ENCODE results near the gene NUDT3.
A peak's percentile ranks its signal among the peaks of the same experiment; 100 is the strongest.
"Not testable (repeated sequence)": the region's sequence is repeated elsewhere in the genome, so short reads cannot be mapped to it uniquely, and the experiment has no call there.

NUDT3 gene

GRCh38 chr6:34393191-34393965 is 909 bp upstream of the NUDT3 start:
- DNase-seq (ENCODE audit: low spot score): no peak

- peak; percentile 43 for DNase-seq (ENCODE audit: low spot score)
Observed at GRCh38 chr6:34391786-34392496, 528 bp downstream of the NUDT3 start.

DNA sequence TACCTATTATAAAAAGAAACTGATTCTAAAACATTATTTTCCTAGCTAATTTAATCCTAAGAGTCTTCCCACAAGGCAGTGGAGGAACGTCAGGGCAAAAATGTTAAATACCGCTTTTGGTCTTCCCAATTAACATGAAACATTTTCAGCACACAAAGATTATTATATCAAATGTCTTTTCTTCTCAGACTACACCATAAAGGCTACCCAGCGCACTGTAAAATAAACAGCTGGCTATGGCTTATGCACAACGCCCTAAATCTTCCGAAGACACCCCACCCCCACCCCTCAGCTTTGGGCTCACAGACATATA is 1.0 kb downstream of the NUDT3 start:
- no peak for DNase-seq (ENCODE audit: low spot score)

DNA sequence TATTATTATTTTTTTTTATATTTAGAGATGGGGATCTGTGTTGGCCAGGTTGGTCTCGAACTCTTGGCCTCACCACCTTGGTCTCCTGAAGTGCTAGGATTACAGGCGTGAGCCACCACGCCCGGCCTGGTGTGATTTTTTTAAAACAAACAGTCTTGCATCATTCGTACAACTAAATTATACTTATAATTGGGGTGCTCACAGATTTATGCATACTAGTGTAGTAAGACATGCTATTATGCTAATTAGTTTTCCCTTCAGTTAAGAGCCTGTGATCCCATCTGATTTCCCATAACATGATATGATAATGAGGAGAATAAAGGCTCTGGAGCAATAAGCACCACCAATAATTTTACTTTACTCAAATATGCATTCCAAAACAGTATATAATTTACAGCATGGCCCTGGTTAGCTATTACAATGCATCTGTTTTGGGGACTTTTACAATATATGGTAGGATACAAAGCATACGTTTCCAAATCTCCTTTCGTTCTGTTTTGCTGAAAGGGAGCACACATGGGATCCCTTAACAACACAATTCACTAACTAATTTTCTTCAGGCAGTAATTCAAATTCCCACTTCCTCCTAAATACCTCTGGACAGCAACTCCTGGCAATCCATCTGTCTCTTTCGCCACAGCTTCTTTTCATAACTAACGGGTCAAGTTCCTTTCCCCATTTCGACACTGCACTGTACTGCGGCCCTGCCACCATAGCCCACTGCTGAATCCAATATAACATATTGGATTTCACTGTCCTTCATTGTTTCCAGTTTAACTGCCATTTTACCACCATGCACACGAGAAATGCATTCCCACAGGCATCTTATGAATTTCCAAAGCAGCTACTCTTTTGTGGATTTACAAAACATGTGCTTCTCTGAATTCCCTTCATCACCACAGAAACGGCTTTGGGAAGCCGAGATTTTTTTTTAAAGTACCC is 1.7 kb downstream of the NUDT3 start:
- DNase-seq (ENCODE audit: low spot score): peak; percentile 15

- no peak for DNase-seq (ENCODE audit: low spot score)
Observed at GRCh38 chr6:34389034-34389433, 3.4 kb downstream of the NUDT3 start.

DNA sequence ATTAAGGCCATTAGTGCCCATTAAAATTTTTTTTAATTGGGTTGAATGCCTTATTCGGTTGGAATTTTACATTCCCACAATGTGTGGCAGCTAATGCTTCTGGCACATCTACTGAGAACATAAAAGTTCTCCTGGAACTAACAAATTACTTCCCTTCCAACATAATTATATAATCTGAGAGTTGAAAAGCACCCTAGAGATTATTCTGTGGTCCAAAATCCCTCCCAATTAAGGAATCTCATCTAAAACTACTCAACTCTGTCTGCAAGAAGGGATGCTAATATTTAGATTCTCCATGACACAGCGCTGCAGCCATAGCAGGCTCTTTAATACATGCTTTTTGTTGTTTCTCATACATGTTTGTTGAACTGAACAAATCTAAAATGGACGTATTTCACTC is 4.0 kb downstream of the NUDT3 start:
- DNase-seq (ENCODE audit: low spot score): no peak

- no peak for DNase-seq (ENCODE audit: low spot score)
Observed at GRCh38 chr6:34386316-34387137, 5.9 kb downstream of the NUDT3 start.

DNA sequence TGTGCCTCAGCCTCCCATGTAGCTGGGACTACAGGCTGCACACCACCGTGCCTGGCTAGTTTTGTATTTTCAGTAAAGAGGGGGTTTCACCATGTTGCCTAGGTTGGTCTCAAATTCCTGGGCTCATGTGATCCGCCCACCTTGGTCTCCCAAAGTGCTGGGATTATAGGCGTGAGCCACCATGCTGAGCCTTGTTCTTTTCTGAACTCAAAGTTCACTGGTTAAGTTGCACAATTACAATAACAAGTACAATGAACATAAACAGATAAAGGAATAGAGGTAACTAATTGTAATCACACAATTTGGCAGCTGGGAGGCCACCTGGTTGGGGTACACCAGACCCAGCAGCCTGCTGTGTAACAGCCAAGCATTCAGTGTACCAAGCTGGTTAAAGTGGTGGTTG is 6.7 kb downstream of the NUDT3 start:
- no peak for DNase-seq (ENCODE audit: low spot score)

DNA sequence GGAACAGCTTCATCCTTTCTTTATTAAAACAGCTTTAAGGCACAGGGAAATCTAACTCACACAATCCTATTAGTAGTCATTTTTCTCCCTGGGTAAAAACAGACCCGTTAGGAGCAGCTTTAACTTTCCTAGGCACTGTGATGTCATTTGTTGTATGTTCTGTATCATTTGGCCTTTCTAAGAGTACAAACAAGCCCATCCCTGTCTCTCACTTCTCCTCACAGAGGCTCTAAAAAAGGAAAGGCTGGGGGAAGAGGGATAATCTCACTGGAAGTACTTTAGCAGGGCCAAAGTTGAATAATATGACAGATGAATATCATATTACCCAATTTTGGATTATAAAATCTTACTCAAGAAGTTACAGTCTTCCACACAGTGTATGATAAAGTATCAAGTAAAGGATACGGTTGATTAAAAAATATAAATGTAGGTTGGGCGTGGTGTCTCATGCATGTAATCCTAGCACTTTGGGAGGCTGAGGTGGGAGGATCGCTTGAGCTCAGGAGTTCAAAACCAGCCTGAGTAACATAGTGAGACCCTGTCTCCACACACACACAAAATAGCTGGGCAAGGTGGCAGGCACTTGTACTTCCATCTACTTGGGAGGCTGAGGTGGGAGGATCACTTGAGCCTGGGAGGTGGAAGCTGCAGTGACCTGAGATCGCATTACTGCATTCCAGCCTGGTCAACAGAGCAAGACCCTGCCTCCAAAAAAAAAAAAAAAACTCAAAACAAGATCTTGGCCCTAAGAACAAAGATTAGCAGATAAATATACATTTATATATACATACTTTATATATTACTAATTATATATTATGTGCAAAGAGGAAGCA is 7.9 kb downstream of the NUDT3 start:
- no peak for DNase-seq (ENCODE audit: low spot score)

- no peak for DNase-seq (ENCODE audit: low spot score)
Observed at GRCh38 chr6:34383656-34384320, 8.7 kb downstream of the NUDT3 start.

GRCh38 chr6:34383161-34383631 is 9.3 kb downstream of the NUDT3 start:
- DNase-seq (ENCODE audit: low spot score): no peak

DNA sequence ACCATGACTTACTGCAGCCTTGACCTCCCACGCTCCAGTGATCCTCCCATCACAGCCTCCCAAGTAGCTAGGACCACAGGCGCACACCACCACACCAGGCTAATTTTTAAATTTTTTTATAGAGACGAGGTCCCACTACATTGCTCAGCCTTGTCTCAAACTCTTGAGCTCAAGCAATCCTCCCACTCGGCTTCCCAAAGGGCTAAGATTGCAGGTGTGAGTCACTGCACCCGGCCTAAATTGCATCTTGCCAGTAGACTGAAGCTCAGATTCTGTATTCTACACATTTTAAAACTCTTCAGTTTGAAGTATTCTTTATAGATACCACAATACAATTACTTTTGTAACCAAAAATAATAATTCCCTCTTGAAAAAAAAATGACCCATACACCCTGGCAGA is 11.4 kb downstream of the NUDT3 start:
- DNase-seq (ENCODE audit: low spot score): no peak

DNA sequence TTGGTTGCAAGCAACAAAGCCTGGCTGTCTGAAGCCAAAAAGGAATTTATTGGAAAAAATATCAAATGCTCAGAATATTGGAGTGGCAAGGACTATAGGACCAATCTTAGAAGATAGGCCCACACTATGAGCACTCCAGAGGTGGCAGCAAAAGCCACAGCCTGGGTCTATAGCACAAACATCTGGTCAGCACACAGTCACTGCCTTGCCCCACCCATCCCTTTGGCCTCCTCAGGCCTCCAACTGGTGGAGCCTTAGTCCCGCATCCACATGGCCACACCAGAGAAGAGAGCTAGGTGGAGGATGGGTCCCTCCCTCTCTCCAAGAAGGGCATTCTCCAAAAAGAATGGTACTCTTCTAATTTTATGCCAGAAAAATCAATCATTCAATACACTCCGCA is 14.0 kb downstream of the NUDT3 start:
- no peak for DNase-seq (ENCODE audit: low spot score)

GRCh38 chr6:34377984-34378383 is 14.5 kb downstream of the NUDT3 start:
- no peak for DNase-seq (ENCODE audit: low spot score)

DNA sequence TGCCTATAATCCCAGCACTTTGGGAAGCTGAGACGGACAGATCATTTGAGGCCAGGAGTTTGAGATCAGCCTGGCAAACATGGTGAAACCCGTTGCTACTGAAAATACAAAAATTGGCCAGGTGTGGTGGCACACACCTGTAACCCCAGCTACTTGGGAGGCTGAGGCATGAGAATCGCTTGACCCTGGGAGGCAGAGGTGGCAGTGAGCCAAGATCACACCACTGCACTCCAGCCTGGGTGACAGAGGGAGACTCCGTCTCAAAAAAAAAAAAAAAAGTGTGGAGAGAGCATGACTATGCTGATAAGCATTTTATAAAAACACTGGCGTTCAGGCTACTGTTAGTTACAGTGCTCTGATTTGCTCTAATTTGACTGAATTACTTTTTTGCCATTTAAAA is 14.9 kb downstream of the NUDT3 start:
- DNase-seq (ENCODE audit: low spot score): not testable (repeated sequence)

DNA sequence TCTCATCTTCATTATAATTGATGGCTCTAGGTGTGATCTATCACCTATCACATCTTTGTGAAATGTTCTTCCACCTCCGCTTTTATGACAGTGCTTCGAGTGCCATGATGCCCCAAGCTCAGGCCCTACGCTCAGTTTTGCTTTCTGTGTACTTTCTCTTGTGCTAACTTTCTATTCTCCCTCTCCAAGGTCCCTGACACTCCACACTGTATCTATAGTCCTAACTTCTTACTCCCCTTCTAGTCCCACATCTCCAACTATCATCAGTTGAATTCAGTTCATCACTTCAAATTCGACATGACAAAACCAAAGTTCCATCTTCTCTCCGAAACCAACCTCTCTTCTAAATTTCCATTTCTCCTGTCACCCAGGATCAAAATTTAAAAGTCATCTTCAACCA is 16.6 kb downstream of the NUDT3 start:
- no peak for DNase-seq (ENCODE audit: low spot score)

- no peak for DNase-seq (ENCODE audit: low spot score)
Observed at GRCh38 chr6:34374508-34374907, 18.0 kb downstream of the NUDT3 start.

DNA sequence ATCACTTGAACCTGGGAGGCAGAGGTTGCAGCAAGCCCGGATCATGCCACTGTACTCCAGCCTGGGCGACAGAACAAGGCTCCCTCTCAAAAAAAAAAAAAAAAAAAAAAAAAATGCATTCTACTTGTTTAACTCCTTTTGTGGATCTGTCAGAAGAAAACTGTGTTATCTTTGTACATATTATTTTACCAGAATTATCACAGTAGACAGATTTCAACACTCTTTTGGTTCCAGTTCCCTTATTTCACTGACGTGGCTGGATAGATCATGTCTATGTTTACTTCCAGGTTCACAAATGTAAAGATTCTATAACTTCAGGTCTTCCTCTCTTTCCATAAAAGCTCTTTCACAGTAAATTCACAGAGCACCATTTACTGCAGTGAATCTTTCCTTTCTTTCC is 18.4 kb downstream of the NUDT3 start:
- DNase-seq (ENCODE audit: low spot score): no peak

- no peak for DNase-seq (ENCODE audit: low spot score)
Observed at GRCh38 chr6:34373511-34373910, 19.0 kb downstream of the NUDT3 start.

- DNase-seq (ENCODE audit: low spot score): not testable (repeated sequence)
Observed at GRCh38 chr6:34371865-34372264, 20.6 kb downstream of the NUDT3 start.

Measured in HuH-7.5 (cell line).